GM21423 (cell line): ENCODE results near the gene DTX3.
A peak's percentile ranks its signal among the peaks of the same experiment; 100 is the strongest.
"Not testable (repeated sequence)": the region's sequence is repeated elsewhere in the genome, so short reads cannot be mapped to it uniquely, and the experiment has no call there.

Experiments used
- ATAC-seq: cut with Tn5 transposase; IDR thresholded peaks from one replicate; pipeline ENCODE4 v1.9.1; 2021; ENCODE audit warnings: mild to moderate bottlenecking, moderate library complexity; ENCODE audit not compliant: unreplicated experiment

Gene DTX3

GRCh38 chr12:57631566-57632072 is 27.0 kb downstream of the DTX3 start:
- ATAC-seq: no peak

- ATAC-seq: no peak
Observed at GRCh38 chr12:57632073-57632957, 27.7 kb downstream of the DTX3 start.

- peak; percentile 79 for ATAC-seq
Observed at GRCh38 chr12:57632958-57633840, 28.6 kb downstream of the DTX3 start, which contains the start of gene B4GALNT1. Gene B4GALNT1 (minus strand): TSS chr12:57633201. CDS start chr12:57632132, 1,069 bp downstream.

- ATAC-seq: not testable (repeated sequence)
Observed at GRCh38 chr12:57636731-57637130, 32.1 kb downstream of the DTX3 start.

GRCh38 chr12:57637364-57637763 is 32.7 kb downstream of the DTX3 start:
- ATAC-seq: no peak

- no peak for ATAC-seq
Observed at GRCh38 chr12:57638096-57638495, 33.5 kb downstream of the DTX3 start.

- ATAC-seq: no peak
Observed at GRCh38 chr12:57640175-57641042, 35.8 kb downstream of the DTX3 start.

- no peak for ATAC-seq
Observed at GRCh38 chr12:57641699-57642442, 37.2 kb downstream of the DTX3 start.

- ATAC-seq: not testable (repeated sequence)
Observed at GRCh38 chr12:57645990-57646658, 41.5 kb downstream of the DTX3 start.

GRCh38 chr12:57646659-57647049 is 42.0 kb downstream of the DTX3 start:
- not testable (repeated sequence) for ATAC-seq

- no peak for ATAC-seq
Observed at GRCh38 chr12:57654042-57654441, 49.4 kb downstream of the DTX3 start.

- ATAC-seq: no peak
Observed at GRCh38 chr12:57655541-57656240, 51.1 kb downstream of the DTX3 start.

GRCh38 chr12:57656408-57656807 is 51.8 kb downstream of the DTX3 start:
- ATAC-seq: not testable (repeated sequence)

GRCh38 chr12:57657744-57658143 is 53.1 kb downstream of the DTX3 start:
- no peak for ATAC-seq

GRCh38 chr12:57658890-57659289 is 54.3 kb downstream of the DTX3 start:
- ATAC-seq: no peak
